Hematopoietic multipotent progenitor cell treated with erythropoietin and hydrocortisone succinate and interleukin-3 and kit ligand, for 15 days (in vitro differentiated cells): Measurements from ENCODE around the gene IL10.

Experiments used
- DNase-seq: peaks from one replicate; pipeline ENCODE4 v3.0.0-alpha.2; 2015; ENCODE audit warnings: low spot score

IL10 gene

GRCh38 chr1:206734499-206735142 is 37.7 kb downstream of the IL10 start:
- DNase-seq: peak; percentile 60

DNA sequence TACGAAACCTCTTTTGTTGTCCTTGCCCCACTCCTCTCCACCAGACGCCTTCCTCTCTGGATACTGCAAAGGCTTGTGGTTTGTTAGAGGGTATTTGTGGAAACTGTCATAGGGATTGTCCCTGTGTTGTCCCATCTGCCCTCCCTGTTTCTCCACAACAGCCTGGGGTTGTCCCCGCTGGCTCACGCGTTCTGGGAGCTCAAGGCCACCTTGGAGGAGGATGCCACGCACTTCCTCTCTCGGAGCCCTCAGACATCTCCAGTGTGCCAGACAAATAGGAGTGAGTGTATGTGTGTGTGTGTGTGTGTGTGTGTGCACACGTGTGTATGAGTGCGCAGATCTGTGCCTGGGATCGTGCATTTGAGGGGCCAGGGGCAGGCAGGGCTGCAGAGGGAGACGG is 39.3 kb downstream of the IL10 start:
- DNase-seq: no peak

GRCh38 chr1:206732508-206732907 is 39.8 kb downstream of the IL10 start:
- no peak for DNase-seq

GRCh38 chr1:206729507-206729906 is 42.8 kb downstream of the IL10 start:
- DNase-seq: no peak

DNA sequence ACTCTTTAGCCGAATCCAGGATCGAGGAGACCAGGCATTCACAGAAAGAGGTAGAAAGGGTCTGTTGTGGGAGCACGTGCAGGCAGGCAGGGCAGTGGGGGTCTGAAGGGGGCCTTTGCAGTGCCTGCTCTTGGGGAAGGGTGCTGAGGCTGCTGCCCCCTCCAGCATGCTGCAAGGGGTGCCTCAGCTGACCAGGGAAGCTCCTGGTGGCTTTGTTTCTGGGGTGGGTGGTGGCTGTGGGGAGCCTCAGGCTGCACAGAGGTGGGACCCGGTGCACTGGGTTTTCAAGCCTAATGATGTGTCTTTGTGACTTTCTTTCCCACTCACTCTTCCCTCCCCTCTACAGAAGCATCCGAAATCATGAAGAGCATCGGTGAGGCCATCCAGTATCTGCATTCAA is 43.2 kb downstream of the IL10 start:
- no peak for DNase-seq

GRCh38 chr1:206728697-206728987 is 43.7 kb downstream of the IL10 start:
- DNase-seq: no peak

DNA sequence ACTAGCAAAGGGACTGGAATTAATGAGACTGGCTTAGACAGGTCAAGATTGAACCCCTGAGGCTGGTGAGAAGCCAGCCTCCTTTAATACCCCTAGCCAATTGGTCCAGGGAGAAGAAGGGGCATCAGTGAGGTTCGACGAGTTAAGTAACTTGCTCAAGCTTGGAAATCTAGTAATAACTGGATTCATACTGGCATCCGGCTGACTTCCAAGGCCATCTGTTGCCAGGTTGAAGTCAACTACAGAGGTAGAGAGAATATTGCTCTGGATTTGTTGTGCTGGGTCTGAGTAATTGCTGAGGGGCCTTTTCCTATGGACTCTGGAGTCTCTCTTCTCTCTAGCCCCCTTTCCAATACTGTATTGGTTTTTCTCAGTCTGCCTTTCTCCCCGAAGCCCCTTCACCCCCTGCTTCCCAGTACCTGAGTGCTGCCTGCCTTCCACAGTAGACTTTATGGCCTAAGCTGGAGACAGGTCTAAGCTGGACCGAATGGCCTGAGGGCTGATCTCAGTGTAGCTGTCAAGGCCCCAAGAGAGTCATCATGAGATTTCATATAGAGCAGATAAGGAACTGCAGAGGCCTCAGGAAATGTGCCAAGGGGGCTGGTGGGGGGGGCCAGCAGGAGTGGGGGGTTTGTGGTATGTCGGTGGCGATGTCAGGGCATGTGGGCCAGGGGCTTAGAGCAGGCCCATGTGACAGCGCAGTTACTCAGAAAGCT is 44.2 kb downstream of the IL10 start:
- DNase-seq: no peak

DNA sequence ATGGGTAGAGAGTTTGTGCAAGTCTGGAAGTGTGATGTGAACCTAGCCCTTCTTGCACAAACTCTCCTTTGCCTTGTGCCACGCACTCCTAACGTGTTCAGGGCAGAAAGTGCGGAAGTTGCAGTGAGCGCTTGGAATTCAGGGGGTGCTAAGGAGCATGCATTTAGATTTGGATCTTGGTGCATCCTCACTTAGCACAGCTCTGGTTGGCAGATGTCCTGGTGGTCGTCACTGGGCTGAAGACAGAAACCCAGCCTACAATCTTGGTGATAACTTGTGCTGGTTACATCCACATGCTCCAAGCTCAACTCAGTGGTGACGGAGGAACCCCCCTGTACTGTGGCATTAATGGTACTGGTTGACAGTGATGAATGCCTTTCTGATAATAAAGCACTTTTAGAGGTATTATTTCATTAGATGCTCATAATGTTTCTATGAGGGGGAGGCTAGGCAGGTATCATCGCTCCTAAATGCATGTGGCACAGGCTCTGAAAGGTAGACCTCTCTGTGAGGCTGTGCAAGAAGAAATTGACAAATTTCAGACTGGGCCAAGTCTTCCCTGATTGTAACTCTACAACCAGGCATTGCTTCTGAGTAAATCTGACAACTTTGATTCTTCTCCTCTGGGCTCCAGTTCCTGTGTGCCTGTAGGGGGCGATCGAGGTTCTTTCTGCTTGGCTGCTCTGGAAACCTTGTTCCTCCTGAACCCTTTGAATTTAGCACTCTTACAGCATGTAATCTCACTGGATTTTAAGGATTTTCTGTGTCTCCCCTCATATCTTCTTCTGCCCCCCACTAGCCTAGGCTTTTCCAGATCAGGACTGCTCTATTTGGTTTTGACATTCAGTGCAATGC is 47.0 kb downstream of the IL10 start:
- DNase-seq: peak; percentile 39

DNA sequence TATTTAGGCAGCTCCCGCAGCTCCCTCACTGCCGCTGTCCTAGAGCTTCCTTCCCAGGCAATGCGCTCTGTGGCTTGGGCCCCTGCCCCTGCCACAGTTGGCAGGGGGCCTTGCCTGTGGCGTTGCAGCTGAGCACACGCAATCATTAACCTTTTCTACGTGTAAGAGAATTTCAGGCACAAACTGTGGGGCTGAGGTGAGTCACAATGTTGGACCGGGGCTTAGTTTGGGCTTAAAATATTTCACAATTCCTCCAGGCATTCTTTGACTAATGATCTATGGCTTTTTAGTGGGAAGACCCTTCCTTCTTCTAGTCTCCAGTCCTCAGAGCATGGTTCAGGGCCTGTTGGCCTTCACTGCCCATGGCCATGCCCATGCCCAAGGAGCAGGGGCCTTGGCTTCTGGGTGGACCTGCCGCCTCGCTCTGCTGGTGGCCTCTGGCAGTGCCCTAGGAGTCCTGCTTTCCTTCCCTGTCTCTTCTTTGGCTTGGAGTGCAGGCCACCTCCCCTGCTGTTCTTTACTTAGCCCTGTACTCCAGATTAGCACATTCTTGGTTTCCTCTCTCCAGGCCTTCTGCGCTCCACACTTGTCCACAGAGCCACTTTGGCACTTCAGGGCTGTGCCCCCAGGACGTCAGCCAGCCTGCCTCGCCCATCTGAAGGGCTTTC is 48.4 kb downstream of the IL10 start:
- no peak for DNase-seq

DNA sequence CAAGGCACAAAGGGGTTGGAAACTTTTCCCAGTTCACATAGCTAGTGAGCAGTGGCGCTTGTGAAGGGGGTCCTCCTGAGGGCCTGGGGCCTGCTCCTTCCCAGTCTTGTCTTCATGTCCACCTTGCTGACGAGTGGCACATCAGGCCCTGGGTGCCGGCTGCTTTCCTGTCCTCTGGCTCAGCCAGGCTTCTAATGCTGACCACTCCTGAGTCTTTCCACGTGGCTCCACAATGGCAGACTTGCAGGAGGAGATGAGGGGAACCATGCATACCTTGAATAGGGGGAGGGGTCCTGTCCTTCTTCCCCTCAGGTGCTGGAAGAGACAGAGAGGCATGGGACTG is 48.9 kb downstream of the IL10 start:
- no peak for DNase-seq

DNA sequence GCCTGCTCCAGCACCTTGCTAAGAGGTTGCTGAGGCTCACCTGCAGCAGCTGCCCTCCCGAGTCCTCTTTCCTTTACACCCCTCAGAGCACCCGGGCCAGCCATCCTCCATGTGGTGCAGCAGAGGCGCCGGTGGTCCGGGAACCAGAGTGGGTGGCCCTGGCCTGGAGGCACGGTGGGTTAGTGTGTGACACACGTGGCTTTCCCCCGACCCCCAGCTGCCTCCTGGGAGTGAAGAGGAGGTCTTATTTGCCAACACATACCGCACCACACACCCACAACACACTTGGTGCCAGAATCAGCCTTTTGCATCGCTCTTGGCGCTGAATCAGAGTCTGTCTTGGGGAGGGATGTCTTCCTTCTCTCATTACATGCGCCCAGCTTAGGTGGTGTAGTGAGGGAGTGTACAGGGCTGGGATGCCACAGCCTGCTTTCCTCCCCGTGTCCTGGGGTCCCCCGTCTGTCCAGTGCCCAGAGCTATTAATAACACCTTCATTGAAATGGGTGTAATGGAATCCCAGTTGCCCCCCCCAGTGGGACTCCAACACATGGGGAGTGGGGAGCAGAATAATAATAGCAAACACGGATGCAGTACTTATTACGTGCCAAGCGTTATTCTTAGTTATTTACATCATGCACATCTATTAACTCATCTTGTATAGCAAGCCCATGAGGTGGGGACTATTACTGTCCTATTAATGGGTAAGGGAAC is 49.4 kb downstream of the IL10 start:
- DNase-seq: no peak

- no peak for DNase-seq
Observed at GRCh38 chr1:206721454-206721853, 50.8 kb downstream of the IL10 start.

DNA sequence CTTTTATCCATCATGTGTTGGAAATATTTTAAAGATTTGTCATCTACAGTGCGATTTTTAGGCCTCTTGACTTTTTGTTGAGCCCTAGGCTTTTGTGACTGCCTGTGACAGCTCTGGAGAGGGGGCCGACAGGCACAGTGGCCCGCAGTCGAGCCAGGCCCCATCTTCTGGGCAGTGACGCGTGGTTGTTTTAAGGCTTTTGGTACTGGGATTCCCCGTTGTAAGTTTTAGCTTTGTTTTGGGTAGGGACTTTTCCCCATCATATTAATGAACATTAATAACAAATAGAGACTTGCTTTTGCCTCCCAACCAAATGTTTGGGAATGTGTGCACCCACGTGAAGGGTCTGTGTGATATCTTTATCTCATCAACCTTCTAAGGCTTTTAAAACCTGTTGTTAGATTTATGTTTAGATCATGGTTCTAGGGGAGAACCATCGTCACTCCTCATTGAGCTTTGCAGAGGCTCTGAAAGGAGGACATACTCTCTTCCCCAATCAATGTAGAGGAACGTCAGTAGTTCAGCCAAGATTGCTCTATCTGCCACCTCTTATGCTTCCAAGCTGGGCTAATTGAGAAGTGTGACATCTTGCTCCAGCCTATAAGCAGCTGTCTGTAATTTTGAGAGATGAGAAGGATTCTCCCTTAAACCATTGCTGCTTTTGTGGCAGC is 53.0 kb downstream of the IL10 start:
- no peak for DNase-seq

DNA sequence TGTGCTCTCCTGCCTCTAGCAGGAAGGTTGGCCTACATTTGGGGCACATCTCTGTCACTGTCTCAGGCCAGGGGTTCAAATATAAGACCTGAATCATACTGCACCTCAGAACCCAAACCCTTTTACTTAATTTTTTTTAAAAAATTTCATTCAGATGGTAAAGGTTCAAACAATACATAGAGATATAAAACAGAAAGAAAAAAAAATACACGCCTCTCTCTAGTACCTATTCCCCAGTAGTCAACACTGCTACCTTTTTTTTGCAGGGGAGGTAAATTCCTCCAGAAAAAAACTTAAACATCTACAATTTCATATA is 54.7 kb downstream of the IL10 start:
- DNase-seq: no peak
